Tibial artery (tissue), 4 donors: Measurements from ENCODE around the gene ZBTB43.

Experiments
- DNase-seq, 2 donors: peaks; one replicate each; pipeline ENCODE4 v3.0.0-alpha.2; 2019
- H3K27ac ChIP-seq, 2 donors: fragments of 200-600 bp; sonication (generic) in 1 of 2; 1 replicate in 1 of 2; 2 replicates in 1 of 2; pipeline ENCODE4 v1.5.1; 2018 to 2019; ENCODE audit warnings: mild to moderate bottlenecking in 1 of 2
- H3K27me3 ChIP-seq, 2 donors: fragments of 200-600 bp; sonication (generic) in 1 of 2; one replicate each; pipeline versions ENCODE4 v1.5.1 to v1.6.0; 2016 to 2019
- H3K36me3 ChIP-seq, 3 donors: fragments of 200-600 bp; sonication (generic) in 2 of 3; one replicate each; pipeline ENCODE4 v1.5.1; 2016 to 2019; ENCODE audit warnings: mild to moderate bottlenecking in 2 of 3
- H3K4me1 ChIP-seq, 4 donors: fragments of 200-600 bp; sonication (generic) in 2 of 4; 1 replicate in 3 of 4; 2 replicates in 1 of 4; pipeline ENCODE4 v1.5.1; 2016 to 2019
- H3K4me3 ChIP-seq, 2 donors: fragments of 200-600 bp; sonication (generic) in 1 of 2; 1 replicate in 1 of 2; 2 replicates in 1 of 2; pipeline ENCODE4 v1.5.1; 2018 to 2019; ENCODE audit warnings: mild to moderate bottlenecking in 2 of 2
- H3K9me3 ChIP-seq, 3 donors: fragments of 200-600 bp; sonication (generic) in 1 of 3; one replicate each; pipeline ENCODE4 v1.5.1; 2016 to 2019
- CTCF ChIP-seq, 2 experiments: fragments of 200-600 bp in 1 of 2; fragments of 450-650 bp in 1 of 2; IDR thresholded peaks; one replicate each; pipeline ENCODE4 v1.5.1; 2017 to 2019; ENCODE audit warnings: antibody characterized with exemption in 2 of 2, mild to moderate bottlenecking in 1 of 2, moderate library complexity in 1 of 2
- intact Hi-C: fragments of 100-400 bp; cut with DNase I; formaldehyde crosslinking; loops from one replicate; pipeline ENCODE4 v1.15.0; 2023; ENCODE audit warnings: low total_unique reads

Gene ZBTB43

GRCh38 chr9:126886034-126886822 lies 81.4 kb downstream of the ZBTB43 start:
- peaks cover 7 to 29% (median 9%) of the 10 kb centered on the region in 3 donors for H3K36me3 ChIP-seq
- H3K4me3 ChIP-seq: no peak overlapping the region
- H3K27me3 ChIP-seq: no peaks in the 10 kb centered on the region
- intact Hi-C loops: no loop called here
- H3K9me3 ChIP-seq: no peaks in the 10 kb centered on the region
- no peak for DNase-seq
- no peaks in the 10 kb centered on the region for H3K4me1 ChIP-seq
- H3K27ac ChIP-seq: no peak overlapping the region
- no peak for TF ChIP-seq CTCF (IDR thresholded peaks at IDR 0.05)

GRCh38 chr9:126886897-126887296 lies 82.1 kb downstream of the ZBTB43 start:
- no peaks in the 10 kb centered on the region for H3K27me3 ChIP-seq
- no peak for DNase-seq
- H3K9me3 ChIP-seq: no peaks in the 10 kb centered on the region
- TF ChIP-seq CTCF (IDR thresholded peaks at IDR 0.05): no peak
- H3K36me3 ChIP-seq: peaks cover 4 to 28% (median 7%) of the 10 kb centered on the region in 3 donors
- H3K27ac ChIP-seq: no peak overlapping the region
- intact Hi-C loops: no loop called here
- no peak overlapping the region for H3K4me3 ChIP-seq
- no peaks in the 10 kb centered on the region for H3K4me1 ChIP-seq
